ENCODE data around the gene ARHGEF38. TPM values are rescaled to one million over a fixed set of nuclear protein-coding genes. Genes with fewer than 3 reads are reported as not detected.

The ARHGEF38 gene
- total RNA-seq, 1 experiment from 2014 or later, result not detected

DNA sequence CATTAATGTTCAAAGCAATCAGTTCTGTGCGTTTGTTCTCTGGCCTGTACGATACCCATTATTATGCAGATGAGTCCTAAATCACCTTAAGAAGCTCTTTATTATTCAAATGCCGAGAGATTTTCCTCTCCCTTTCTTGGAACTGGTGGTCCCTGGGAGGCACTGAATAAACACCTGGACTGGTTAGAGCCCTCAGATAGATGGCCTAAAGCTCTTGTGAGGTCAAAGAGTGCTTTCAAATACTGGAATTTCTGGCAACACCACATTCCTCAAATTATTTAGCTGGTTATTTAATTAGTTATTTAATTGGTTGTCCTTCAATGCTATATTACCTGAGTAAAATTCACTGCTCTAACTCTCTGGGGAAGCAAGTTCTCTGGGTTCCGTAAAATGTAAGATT, 3.0 kb downstream of the ARHGEF38 start:
- no TSS peak for BruUV-seq (replicated peaks)
- H3K4me3 ChIP-seq (ENCODE audit: low read depth, low read length, poor library complexity, severe bottlenecking), result no peak overlapping the region
- intact Hi-C loops (cut with micrococcal nuclease; ENCODE audit: unreplicated experiment), result no loop called here
- POLR2A ChIA-PET (ENCODE audit: low non-redundant PET), result no interaction called here
- H3K27ac ChIP-seq (ENCODE audit: low read depth, low read length, poor library complexity, severe bottlenecking), result no peak overlapping the region
- H3K36me3 ChIP-seq (ENCODE audit: insufficient read depth, low read length, poor library complexity, severe bottlenecking), result no peaks in the 10 kb centered on the region
- H3K4me1 ChIP-seq (ENCODE audit: insufficient read depth, low read length, poor library complexity, severe bottlenecking), result peaks cover 19% of the 10 kb centered on the region
- no peak for TF ChIP-seq EZH2 (IDR thresholded peaks at IDR 0.05; ENCODE audit: borderline replicate concordance, low read depth, low read length, poor library complexity, severe bottlenecking)
- no peaks in the 10 kb centered on the region for H3K27me3 ChIP-seq (replicated peaks; ENCODE audit: insufficient read depth, low read depth, low read length, poor library complexity)
- CTCF ChIA-PET, result no interaction called here
- DNase-seq (ENCODE audit: low spot score), result no peak
- H3K9me3 ChIP-seq (ENCODE audit: low read depth, low read length, poor library complexity, severe bottlenecking), result no peaks in the 10 kb centered on the region

DNA sequence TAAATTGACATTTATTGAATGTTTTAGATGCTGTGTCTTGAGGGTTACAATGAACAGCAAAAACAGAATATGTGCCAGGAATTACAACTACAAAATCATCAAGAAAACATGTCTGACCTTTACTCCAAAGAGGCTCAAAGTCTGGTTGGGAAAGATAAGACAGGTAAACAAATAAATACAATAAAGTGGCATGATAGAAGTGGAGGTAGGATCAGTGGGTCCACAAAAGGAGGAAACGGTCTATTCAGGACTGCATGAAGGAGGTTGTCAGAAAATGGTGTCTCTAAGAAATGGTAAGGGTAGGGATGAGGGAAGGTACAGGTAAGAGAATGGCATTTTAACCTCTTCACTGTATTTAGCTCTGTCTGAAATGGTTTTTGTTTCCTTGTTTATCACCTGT, 3.8 kb downstream of the ARHGEF38 start:
- no peak for DNase-seq (ENCODE audit: low spot score)
- Histone ChIP-seq H3K4me1 (ENCODE audit: insufficient read depth, low read length, poor library complexity, severe bottlenecking) (peaks cover 21% of the 10 kb centered on the region), H3K27ac (ENCODE audit: low read depth, low read length, poor library complexity, severe bottlenecking) (no peak overlapping the region), H3K27me3 (replicated peaks; ENCODE audit: insufficient read depth, low read depth, low read length, poor library complexity) (no peaks in the 10 kb centered on the region), H3K36me3 (ENCODE audit: insufficient read depth, low read length, poor library complexity, severe bottlenecking) (no peaks in the 10 kb centered on the region), H3K9me3 (ENCODE audit: low read depth, low read length, poor library complexity, severe bottlenecking) (no peaks in the 10 kb centered on the region), H3K4me3 (ENCODE audit: low read depth, low read length, poor library complexity, severe bottlenecking) (no peak overlapping the region)
- intact Hi-C loops (cut with micrococcal nuclease; ENCODE audit: unreplicated experiment), result no loop called here
- ChIA-PET CTCF (no interaction called here), POLR2A (ENCODE audit: low non-redundant PET) (no interaction called here)
- TF ChIP-seq EZH2 (IDR thresholded peaks at IDR 0.05; ENCODE audit: borderline replicate concordance, low read depth, low read length, poor library complexity, severe bottlenecking), result no peak
- TF ChIP-seq, protein P1, sequence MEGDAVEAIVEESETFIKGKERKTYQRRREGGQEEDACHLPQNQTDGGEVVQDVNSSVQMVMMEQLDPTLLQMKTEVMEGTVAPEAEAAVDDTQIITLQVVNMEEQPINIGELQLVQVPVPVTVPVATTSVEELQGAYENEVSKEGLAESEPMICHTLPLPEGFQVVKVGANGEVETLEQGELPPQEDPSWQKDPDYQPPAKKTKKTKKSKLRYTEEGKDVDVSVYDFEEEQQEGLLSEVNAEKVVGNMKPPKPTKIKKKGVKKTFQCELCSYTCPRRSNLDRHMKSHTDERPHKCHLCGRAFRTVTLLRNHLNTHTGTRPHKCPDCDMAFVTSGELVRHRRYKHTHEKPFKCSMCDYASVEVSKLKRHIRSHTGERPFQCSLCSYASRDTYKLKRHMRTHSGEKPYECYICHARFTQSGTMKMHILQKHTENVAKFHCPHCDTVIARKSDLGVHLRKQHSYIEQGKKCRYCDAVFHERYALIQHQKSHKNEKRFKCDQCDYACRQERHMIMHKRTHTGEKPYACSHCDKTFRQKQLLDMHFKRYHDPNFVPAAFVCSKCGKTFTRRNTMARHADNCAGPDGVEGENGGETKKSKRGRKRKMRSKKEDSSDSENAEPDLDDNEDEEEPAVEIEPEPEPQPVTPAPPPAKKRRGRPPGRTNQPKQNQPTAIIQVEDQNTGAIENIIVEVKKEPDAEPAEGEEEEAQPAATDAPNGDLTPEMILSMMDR (conservative IDR thresholded peaks at IDR 0.05; ENCODE audit: low read depth, low read length), result no peak
- BruUV-seq (replicated peaks), result no TSS peak

DNA sequence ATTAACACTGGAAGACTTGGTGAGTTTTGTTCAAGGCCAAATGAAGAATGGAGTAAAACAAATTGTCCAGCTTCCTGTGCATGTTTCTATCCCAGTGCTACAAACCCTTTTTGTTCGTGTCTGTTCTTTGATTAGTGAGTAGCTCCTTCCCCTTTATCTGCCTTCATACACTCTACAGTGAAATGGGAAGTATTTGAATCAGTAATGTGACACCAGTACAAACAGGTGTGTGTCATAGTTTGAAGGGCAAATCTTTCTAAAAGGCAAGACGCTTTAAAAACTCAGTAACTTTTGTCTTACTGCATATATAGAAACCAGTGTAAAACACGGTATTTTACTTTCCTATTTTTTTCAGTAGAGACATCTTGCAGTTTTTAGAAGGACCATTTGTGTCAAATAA, 5.9 kb downstream of the ARHGEF38 start:
- Histone ChIP-seq H3K4me3 (ENCODE audit: low read depth, low read length, poor library complexity, severe bottlenecking) (no peak overlapping the region), H3K36me3 (ENCODE audit: insufficient read depth, low read length, poor library complexity, severe bottlenecking) (no peaks in the 10 kb centered on the region), H3K4me1 (ENCODE audit: insufficient read depth, low read length, poor library complexity, severe bottlenecking) (peaks cover 14% of the 10 kb centered on the region), H3K27ac (ENCODE audit: low read depth, low read length, poor library complexity, severe bottlenecking) (no peak overlapping the region), H3K9me3 (ENCODE audit: low read depth, low read length, poor library complexity, severe bottlenecking) (no peaks in the 10 kb centered on the region), H3K27me3 (replicated peaks; ENCODE audit: insufficient read depth, low read depth, low read length, poor library complexity) (no peaks in the 10 kb centered on the region)
- ChIA-PET POLR2A (ENCODE audit: low non-redundant PET) (no interaction called here), CTCF (no interaction called here)
- TF ChIP-seq, protein P1 (conservative IDR thresholded peaks at IDR 0.05; ENCODE audit: low read depth, low read length), result no peak
- no peak for TF ChIP-seq EZH2 (IDR thresholded peaks at IDR 0.05; ENCODE audit: borderline replicate concordance, low read depth, low read length, poor library complexity, severe bottlenecking)
- intact Hi-C loops (cut with micrococcal nuclease; ENCODE audit: unreplicated experiment), result no loop called here
- no TSS peak for BruUV-seq (replicated peaks)
- no peak for DNase-seq (ENCODE audit: low spot score)

DNA sequence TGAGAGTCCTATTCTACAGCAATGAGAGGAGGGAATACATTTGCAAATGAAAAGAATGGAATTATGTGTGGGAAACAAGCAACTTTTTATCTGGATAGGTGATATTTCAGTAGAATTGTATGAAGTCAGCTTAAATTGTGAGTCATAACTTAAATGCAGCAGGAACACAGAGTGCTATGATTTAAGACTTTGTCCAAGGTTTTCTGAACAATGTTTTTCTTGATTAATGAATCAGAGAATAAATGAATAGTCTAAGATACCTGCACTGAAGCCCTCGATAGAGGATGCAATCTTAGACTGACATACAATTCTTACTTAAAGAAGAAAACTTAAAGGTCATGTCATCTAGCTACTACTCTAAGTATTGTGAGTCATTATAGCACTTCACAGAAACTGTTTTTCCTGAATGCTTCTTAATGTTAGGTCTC, 8.0 kb downstream of the ARHGEF38 start:
- DNase-seq (ENCODE audit: low spot score), result no peak
- Histone ChIP-seq H3K4me3 (ENCODE audit: low read depth, low read length, poor library complexity, severe bottlenecking) (no peak overlapping the region), H3K27ac (ENCODE audit: low read depth, low read length, poor library complexity, severe bottlenecking) (no peak overlapping the region), H3K4me1 (ENCODE audit: insufficient read depth, low read length, poor library complexity, severe bottlenecking) (peaks cover 19% of the 10 kb centered on the region), H3K36me3 (ENCODE audit: insufficient read depth, low read length, poor library complexity, severe bottlenecking) (no peaks in the 10 kb centered on the region), H3K9me3 (ENCODE audit: low read depth, low read length, poor library complexity, severe bottlenecking) (no peaks in the 10 kb centered on the region), H3K27me3 (replicated peaks; ENCODE audit: insufficient read depth, low read depth, low read length, poor library complexity) (no peaks in the 10 kb centered on the region)
- CTCF ChIA-PET, result no interaction called here
- intact Hi-C loops (cut with micrococcal nuclease; ENCODE audit: unreplicated experiment), result no loop called here
- BruUV-seq (replicated peaks), result no TSS peak
- POLR2A ChIA-PET (ENCODE audit: low non-redundant PET), result no interaction called here
- no peak for TF ChIP-seq EZH2 (IDR thresholded peaks at IDR 0.05; ENCODE audit: borderline replicate concordance, low read depth, low read length, poor library complexity, severe bottlenecking)
- TF ChIP-seq, protein P1 (conservative IDR thresholded peaks at IDR 0.05; ENCODE audit: low read depth, low read length), result no peak
